Right renal pelvis (tissue), 4 donors: ENCODE results near the gene ZNF586. TPM values are rescaled to one million over a fixed set of nuclear protein-coding genes. Genes with fewer than 3 reads are reported as not detected.
"Not testable (repeated sequence)": the region's sequence is repeated elsewhere in the genome, so short reads cannot be mapped to it uniquely, and the experiment has no call there.

ENCODE experiments used
- DNase-seq, 4 donors: peaks; one replicate each; pipeline ENCODE4 v3.0.0-alpha.2; 2013; ENCODE audit warnings: low read depth in 4 of 4, low spot score in 3 of 4, missing footprints in 1 of 4
- polyA plus RNA-seq, 4 donors: library from polyadenylated mRNA; unstranded; fragments of 120-200 nt; gene quantifications; one replicate each; pipeline ENCODE4 v1.2.1, GENCODE V29; 2013; ENCODE audit not compliant: insufficient read length in 4 of 4

ZNF586 gene
- polyA plus RNA-seq, result 10 to 100 TPM; 19.7 to 23.8 (median 20.9) TPM

DNA sequence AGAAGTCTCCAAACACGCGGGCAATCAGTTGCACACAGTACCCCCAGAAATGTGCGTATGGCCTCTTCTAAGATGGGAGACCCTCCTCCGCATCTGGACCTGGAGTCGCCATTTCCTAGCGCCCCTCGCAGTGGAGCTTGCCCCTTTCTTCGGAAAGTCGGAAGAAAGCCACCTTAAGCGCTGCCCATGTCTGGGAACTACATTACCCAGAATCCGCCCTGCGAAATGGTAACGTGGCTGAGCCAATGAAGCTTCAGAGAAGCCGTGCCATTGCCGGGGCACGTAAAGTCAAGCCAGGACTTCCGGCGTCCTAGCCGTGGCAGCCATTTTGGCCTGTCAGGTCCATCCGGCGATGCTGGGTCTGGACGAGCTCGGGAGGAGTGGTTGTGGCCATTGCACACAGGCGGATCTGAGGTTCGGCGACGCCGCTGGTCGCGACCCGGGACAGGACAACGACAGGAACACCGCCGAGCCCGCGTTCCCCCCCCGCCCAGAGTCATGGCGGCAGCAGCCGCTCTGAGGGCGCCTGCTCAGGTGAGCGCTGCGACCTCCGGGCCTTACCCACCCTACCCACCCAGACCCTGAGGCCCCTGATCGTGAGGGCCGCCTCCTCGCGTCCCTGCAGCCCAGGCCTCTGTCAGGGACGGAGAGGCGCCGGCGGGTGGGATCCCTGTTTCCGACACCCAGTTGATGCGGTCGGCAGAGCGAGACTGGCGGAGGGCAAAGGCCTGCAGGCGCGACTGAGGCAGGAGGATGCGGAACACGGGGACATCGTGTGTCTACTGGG lies at the start of gene ZNF586:
Gene ZNF586, plus strand, starts transcription at position 332 of the 787 bp plus-strand sequence. Its CDS starts 167 bp downstream, at position 499.
- DNase-seq, result peak; percentile 79 to 89 (median 84)

DNA sequence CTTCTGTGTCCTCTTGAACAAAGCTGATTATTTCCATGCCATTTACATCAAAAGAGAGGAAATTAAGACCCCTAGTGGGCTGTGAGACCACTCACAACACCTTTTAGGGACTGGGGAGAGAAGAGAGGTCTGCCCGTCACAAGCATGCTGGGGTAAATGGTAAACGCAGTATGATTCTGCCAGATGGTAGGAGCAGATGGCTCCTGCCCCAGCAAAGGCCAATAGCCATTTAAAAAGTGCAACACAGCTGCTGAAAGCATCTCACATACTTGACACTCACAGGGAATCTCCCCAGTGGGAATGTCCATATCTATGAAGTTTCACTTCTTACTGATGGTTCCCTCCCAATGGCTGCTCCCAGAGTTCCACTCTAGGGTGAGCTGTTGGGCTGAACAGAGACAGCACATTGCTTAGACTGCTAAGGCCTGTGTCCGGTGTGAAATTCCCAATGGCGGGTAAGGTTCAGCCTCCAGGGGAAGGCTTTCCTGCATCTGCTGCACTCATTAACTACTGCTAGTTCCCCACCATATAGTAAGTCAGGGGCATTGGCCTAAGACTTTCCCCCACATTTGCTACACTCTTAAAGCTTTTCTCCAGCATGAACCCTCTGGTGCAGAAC lies 49.5 kb upstream of the ZNF586 start:
- DNase-seq, result no peak

- no peak for DNase-seq
Measured at GRCh38 chr19:57720878-57721277, 48.6 kb upstream of the ZNF586 start.

GRCh38 chr19:57738320-57738719 lies 31.2 kb upstream of the ZNF586 start:
- peak in 1 of 4 donors; percentile 21 for DNase-seq

GRCh38 chr19:57738770-57739169 lies 30.7 kb upstream of the ZNF586 start:
- DNase-seq, result not testable (repeated sequence)

DNA sequence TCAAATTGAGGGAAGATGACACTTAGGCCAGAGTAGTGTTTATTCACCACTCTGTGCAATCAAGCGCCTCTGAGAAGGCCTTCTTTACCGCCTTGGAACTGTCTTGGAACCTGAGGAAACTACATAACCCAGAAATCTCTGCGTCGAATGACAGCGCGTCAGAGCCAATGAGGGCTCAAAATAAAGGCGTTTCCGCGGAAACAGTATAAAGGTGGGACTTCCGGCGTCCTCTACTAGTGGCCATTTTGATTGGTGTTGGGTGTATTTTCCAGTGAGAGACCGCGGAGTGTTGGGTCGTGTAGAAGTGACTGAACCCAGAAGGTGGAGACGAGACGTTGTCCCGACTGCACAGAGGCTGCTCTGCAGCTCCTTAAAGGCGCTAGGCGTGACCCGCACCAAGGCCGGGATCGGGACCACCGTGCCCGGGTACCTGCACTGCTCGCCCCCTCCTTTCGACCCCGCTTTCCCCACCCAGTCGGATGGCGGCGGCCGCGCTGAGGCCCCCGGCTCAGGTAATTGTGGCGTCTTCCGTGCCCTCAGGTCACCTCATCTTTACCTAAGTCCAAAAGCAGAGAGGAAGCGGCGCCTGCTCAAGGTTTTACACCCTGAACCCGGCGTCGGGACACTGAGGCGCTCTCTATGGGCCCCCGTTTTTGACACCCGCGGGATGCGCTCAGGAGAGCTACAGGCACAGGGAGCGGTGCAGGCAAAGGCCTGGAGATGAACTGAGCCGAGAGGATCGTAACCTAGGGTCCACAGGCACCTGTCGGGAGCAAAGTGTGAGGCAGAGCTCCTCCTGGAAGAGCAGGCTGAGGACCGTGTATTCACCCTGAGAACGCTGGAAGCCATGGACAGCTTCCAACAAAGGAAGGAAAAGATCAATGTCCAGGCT lies 22.6 kb upstream of the ZNF586 start, which contains the start of gene ZNF776:
Gene ZNF776, plus strand, starts transcription at position 236 of the 892 bp plus-strand sequence. Its CDS starts 244 bp downstream, at position 480.
- peak; percentile 86 to 91 (median 88) for DNase-seq

DNA sequence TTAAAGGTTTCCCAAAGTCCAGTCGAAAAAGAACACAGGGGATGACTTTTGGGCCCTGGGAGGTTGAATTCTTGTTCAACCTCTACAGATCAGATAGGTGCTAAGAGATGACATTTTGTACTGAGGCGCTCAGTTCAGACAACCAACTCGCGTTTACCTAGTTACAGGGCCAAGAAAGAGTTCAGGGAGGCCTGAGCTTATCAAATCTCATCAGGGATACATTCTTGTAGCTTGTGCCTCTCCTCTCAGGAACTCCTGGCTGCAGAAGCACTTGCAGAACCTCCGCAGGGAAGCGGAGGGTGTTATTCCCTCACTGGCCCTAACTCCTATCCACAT lies 22.0 kb upstream of the ZNF586 start:
- DNase-seq, result no peak

GRCh38 chr19:57748029-57748428 lies 21.4 kb upstream of the ZNF586 start:
- DNase-seq, result no peak

DNA sequence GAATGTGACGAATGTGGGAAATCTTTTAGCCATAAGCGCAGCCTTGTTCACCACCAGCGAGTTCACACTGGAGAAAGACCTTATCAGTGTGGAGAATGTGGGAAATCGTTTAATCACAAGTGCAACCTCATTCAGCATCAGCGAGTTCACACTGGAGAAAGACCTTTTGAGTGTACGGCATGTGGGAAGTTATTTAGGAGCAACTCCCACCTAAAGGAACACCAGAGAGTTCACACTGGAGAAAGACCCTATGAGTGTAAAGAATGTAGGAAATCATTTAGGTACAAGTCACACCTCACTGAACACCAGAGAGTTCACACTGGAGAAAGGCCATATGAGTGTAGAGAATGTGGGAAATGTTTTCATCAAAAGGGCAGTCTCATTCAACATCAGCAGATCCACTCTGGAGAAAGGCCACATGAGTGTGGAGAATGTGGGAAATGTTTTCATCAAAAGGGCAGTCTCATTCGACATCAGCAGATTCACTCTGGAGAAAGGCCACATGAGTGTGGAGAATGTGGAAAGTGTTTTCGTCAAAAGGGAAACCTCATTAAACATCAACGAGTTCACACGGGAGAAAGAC lies 15.3 kb upstream of the ZNF586 start:
- DNase-seq, result no peak

- no peak for DNase-seq
Measured at GRCh38 chr19:57755031-57755430, 14.4 kb upstream of the ZNF586 start.

DNA sequence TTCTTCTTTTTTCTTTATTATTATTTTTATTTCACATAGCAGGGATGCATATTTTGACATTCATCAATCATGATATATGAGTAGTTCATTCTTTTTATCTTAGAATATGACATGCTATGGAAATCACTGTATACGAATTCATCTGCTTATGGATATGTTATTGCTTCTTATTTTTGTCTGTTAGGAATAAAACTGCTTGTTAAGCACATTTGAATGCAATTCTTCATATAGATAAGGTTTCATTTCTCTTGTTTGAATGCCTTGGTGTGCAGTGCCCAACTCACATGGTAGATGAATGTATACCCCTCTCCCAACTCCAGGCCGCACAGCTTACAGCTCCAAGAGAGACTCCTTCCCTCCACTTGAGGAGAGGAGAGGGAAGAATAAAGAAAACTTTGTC lies 11.5 kb upstream of the ZNF586 start:
- no peak for DNase-seq

GRCh38 chr19:57759096-57759495 lies 10.4 kb upstream of the ZNF586 start:
- DNase-seq, result no peak

- DNase-seq, result no peak
Measured at GRCh38 chr19:57771417-57771816, 1.9 kb downstream of the ZNF586 start.

GRCh38 chr19:57773488-57773887 lies 4.0 kb downstream of the ZNF586 start:
- DNase-seq, result no peak

- DNase-seq, result no peak
Measured at GRCh38 chr19:57776764-57777296, 7.4 kb downstream of the ZNF586 start.

- DNase-seq, result no peak
Measured at GRCh38 chr19:57778336-57778735, 8.9 kb downstream of the ZNF586 start.

- no peak for DNase-seq
Measured at GRCh38 chr19:57779220-57779845, 9.9 kb downstream of the ZNF586 start.

DNA sequence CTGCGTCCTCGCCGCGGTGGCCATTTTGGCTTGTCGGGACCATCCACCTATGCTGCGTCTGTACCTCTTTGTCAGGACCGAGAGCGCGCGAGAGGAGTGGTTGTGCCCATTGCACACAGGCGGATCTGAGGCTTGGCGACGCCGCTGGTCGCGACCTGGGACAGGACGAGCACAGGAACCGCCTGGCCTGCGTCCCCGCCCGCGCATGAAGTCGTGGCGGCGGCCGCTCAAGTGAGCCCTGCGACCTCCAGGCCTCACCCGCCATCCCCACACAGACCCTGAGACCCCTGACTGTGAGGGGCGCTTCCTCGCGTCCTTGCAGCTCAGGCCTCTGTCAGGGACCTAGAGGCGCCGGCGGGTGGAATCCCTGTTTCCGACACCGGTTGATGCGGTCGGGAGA lies 16.8 kb downstream of the ZNF586 start:
- no peak for DNase-seq

GRCh38 chr19:57786906-57787305 lies 17.4 kb downstream of the ZNF586 start:
- no peak for DNase-seq

DNA sequence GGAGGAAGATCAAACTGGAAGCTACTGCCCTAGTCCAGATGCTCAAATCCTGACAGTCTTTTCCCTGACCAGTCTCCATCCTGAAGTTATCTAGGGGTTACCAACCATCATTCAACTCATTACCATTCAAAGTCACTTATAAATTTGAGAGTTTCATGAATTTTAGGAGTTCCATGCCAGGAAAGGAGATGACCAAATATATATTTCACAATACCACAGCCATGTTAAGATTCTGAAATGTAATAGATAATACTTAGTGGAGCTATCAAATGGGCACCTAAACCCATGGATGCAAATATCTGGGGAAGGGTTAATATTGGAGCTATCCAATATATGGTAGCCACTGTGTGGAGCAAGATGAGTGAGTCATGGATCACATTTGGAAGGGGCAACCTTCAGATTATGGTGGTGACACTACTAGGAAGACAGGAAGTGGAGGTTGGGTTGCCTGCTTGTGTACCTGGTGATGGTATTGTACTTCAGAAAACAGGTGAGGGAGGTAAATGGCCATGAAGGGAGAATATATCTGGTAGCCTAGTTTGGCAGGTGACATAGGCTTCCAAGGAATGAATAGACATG lies 18.7 kb downstream of the ZNF586 start:
- DNase-seq, result no peak
